PFSK-1 (cell line): ENCODE results near the gene PSME1.

Experiments
- FOXP2 ChIP-seq: optimal IDR thresholded peaks from 2 replicates; pipeline ENCODE3; 2011; ENCODE audit warnings: borderline replicate concordance, control low read depth, inconsistent platforms; ENCODE audit not compliant: insufficient read depth; ENCODE audit errors: extremely low read length, extremely low read depth
- POLR2AphosphoS5 ChIP-seq: IDR thresholded peaks from 2 replicates; pipeline ENCODE4 v1.6.1; 2012; ENCODE audit warnings: low read depth, mild to moderate bottlenecking, control low read depth, low read length, moderate library complexity
- REST ChIP-seq, 2 experiments: IDR thresholded peaks; 2 replicates each; pipeline versions ENCODE4 v1.6.1 to v1.8.0; 2011 to 2012; ENCODE audit warnings: low read depth in 2 of 2, low read length in 2 of 2, control low read depth in 1 of 2, inconsistent platforms in 1 of 2, mild to moderate bottlenecking in 1 of 2, moderate library complexity in 1 of 2; ENCODE audit not compliant: insufficient read depth in 1 of 2
- SIN3A ChIP-seq: IDR thresholded peaks from 2 replicates; pipeline ENCODE4 v1.6.1; 2012; ENCODE audit warnings: mild to moderate bottlenecking, low read length, moderate library complexity, borderline replicate concordance; ENCODE audit not compliant: insufficient read depth
- TAF1 ChIP-seq: IDR thresholded peaks from 2 replicates; pipeline ENCODE4 v1.6.1; 2012; ENCODE audit warnings: low read length, control low read depth, borderline replicate concordance; ENCODE audit not compliant: insufficient read depth

GRCh38 chr14:24151404-24152080, 15.5 kb downstream of the PSME1 start:
- TF ChIP-seq POLR2AphosphoS5 (no peak), SIN3A (no peak), TAF1 (no peak), REST (IDR thresholded peaks at IDR 0.05; ENCODE audit: insufficient read depth in 1 of 2, low read depth in 2 of 2, low read length in 2 of 2) (no peak), FOXP2 (no peak)
